ENCODE measurements around the gene NDUFS7.

Gene NDUFS7

GRCh38 chr19:1383312-1384084 is at the start of gene NDUFS7:
Gene NDUFS7 (plus strand): TSS chr19:1383907. CDS start chr19:1383927, 20 bp downstream.
- peak; percentile 81 to 89 for DNase-seq (ENCODE audit: low read depth in 2 of 2)

GRCh38 chr19:1336079-1336684 is 47.5 kb upstream of the NDUFS7 start:
- no peak for DNase-seq (ENCODE audit: low read depth in 2 of 2)

GRCh38 chr19:1340681-1341469 is 42.8 kb upstream of the NDUFS7 start:
- no peak for DNase-seq (ENCODE audit: low read depth in 2 of 2)

GRCh38 chr19:1343041-1343440 is 40.7 kb upstream of the NDUFS7 start:
- DNase-seq (ENCODE audit: low read depth in 2 of 2): no peak

- no peak for DNase-seq (ENCODE audit: low read depth in 2 of 2)
These were observed 34.5 kb upstream of the NDUFS7 start for GRCh38 chr19:1349211-1349610.

GRCh38 chr19:1350867-1351266 is 32.8 kb upstream of the NDUFS7 start:
- DNase-seq (ENCODE audit: low read depth in 2 of 2): no peak

- no peak for DNase-seq (ENCODE audit: low read depth in 2 of 2)
These were observed 32.3 kb upstream of the NDUFS7 start for GRCh38 chr19:1351381-1351851.

GRCh38 chr19:1353144-1353543 is 30.6 kb upstream of the NDUFS7 start:
- DNase-seq (ENCODE audit: low read depth in 2 of 2): no peak

GRCh38 chr19:1354970-1355567 is 28.6 kb upstream of the NDUFS7 start:
- no peak for DNase-seq (ENCODE audit: low read depth in 2 of 2)

- DNase-seq (ENCODE audit: low read depth in 2 of 2): no peak
These were observed 27.9 kb upstream of the NDUFS7 start for GRCh38 chr19:1355568-1356507.

- no peak for DNase-seq (ENCODE audit: low read depth in 2 of 2)
These were observed 27.2 kb upstream of the NDUFS7 start for GRCh38 chr19:1356508-1356865.

- DNase-seq (ENCODE audit: low read depth in 2 of 2): no peak
These were observed 26.1 kb upstream of the NDUFS7 start for GRCh38 chr19:1357531-1358109.

- no peak for DNase-seq (ENCODE audit: low read depth in 2 of 2)
These were observed 23.4 kb upstream of the NDUFS7 start for GRCh38 chr19:1360126-1360817.

GRCh38 chr19:1360818-1361461 is 22.8 kb upstream of the NDUFS7 start:
- no peak for DNase-seq (ENCODE audit: low read depth in 2 of 2)

- DNase-seq (ENCODE audit: low read depth in 2 of 2): no peak
These were observed 21.9 kb upstream of the NDUFS7 start for GRCh38 chr19:1361601-1362386.

- DNase-seq (ENCODE audit: low read depth in 2 of 2): no peak
These were observed 21.1 kb upstream of the NDUFS7 start for GRCh38 chr19:1362387-1363257.

- peak in 1 of 2 donors; percentile 18 for DNase-seq (ENCODE audit: low read depth in 2 of 2)
These were observed 20.1 kb upstream of the NDUFS7 start for GRCh38 chr19:1363599-1363998.
